Measurements from ENCODE around the gene SLFN11. TPM values are rescaled to one million over a fixed set of nuclear protein-coding genes. Genes with fewer than 3 reads are reported as not detected.

SLFN11 gene
- total RNA-seq, 1 donor from 2014 or later, result 30.3 TPM

GRCh38 chr17:35372846-35373533 lies 431 bp downstream of the SLFN11 start:
- intact Hi-C loops (cut with DNase I), result loop anchor here (1.0 to 10.0 kb wide), 5 partner anchors 59 to 1572 kb away; partner anchors contain the start of genes AATF, SLFN12, SLFN13 and SLFN5
- TF ChIP-seq CTCF (IDR thresholded peaks at IDR 0.05), result no peak
- Histone ChIP-seq H3K36me3 (no peaks in the 10 kb centered on the region), H3K27ac (peak overlapping the region; percentile 97), H3K9me3 (peaks cover 0 to 5% of the 10 kb centered on the region in 2 donors), H3K4me3 (peak overlapping the region; percentile 78 to 87), H3K4me1 (peaks cover 0 to 10% of the 10 kb centered on the region in 2 donors), H3K27me3 (no peaks in the 10 kb centered on the region)
- DNase-seq (ENCODE audit: low spot score in 2 of 2), result no peak

GRCh38 chr17:35371934-35372333 lies 1.5 kb downstream of the SLFN11 start:
- intact Hi-C loops (cut with DNase I), result loop anchor here (2.0 to 10.0 kb wide), 4 partner anchors 60 to 1573 kb away; partner anchors contain the start of genes AATF, SLFN13 and SLFN5
- peak overlapping the region in 1 of 2 donors; percentile 4 for H3K4me3 ChIP-seq
- no peak for TF ChIP-seq CTCF (IDR thresholded peaks at IDR 0.05)

GRCh38 chr17:35368081-35368830 lies 5.2 kb downstream of the SLFN11 start:
- Histone ChIP-seq H3K4me3 (no peak overlapping the region), H3K9me3 (peaks cover 0 to 5% of the 10 kb centered on the region in 2 donors), H3K27ac (peak overlapping the region in 1 of 2 donors; percentile 21), H3K4me1 (no peaks in the 10 kb centered on the region), H3K27me3 (no peaks in the 10 kb centered on the region), H3K36me3 (peaks cover 2 to 12% of the 10 kb centered on the region in 2 donors)
- intact Hi-C loops (cut with DNase I), result no loop called here
- TF ChIP-seq CTCF (IDR thresholded peaks at IDR 0.05), result no peak
- DNase-seq (ENCODE audit: low spot score in 2 of 2), result no peak

More at GRCh38 chr17:35371934-35372333, 1.5 kb downstream of the SLFN11 start:
- peaks cover 0 to 10% of the 10 kb centered on the region in 2 donors for H3K4me1 ChIP-seq
- H3K27ac ChIP-seq, result no peak overlapping the region
- peaks cover 0 to 5% of the 10 kb centered on the region in 2 donors for H3K9me3 ChIP-seq
- H3K36me3 ChIP-seq, result no peaks in the 10 kb centered on the region
- DNase-seq (ENCODE audit: low spot score in 2 of 2), result no peak
- H3K27me3 ChIP-seq, result no peaks in the 10 kb centered on the region

- no peak for DNase-seq (ENCODE audit: low spot score in 2 of 2)
- Histone ChIP-seq H3K27ac (peak overlapping the region in 1 of 2 donors; percentile 19), H3K36me3 (peaks cover 21 to 42% of the 10 kb centered on the region in 2 donors)
Observed at GRCh38 chr17:35361027-35361426, 12.4 kb downstream of the SLFN11 start.

GRCh38 chr17:35359398-35359797 lies 14.0 kb downstream of the SLFN11 start:
- H3K4me1 ChIP-seq, result no peaks in the 10 kb centered on the region
- DNase-seq (ENCODE audit: low spot score in 2 of 2), result no peak
- intact Hi-C loops (cut with DNase I), result no loop called here
- peaks cover 31 to 52% of the 10 kb centered on the region in 2 donors for H3K36me3 ChIP-seq
- no peaks in the 10 kb centered on the region for H3K27me3 ChIP-seq
- H3K9me3 ChIP-seq, result no peaks in the 10 kb centered on the region
- no peak overlapping the region for H3K27ac ChIP-seq
- H3K4me3 ChIP-seq, result no peak overlapping the region
- TF ChIP-seq CTCF (IDR thresholded peaks at IDR 0.05), result no peak

More at GRCh38 chr17:35361027-35361426, 12.4 kb downstream of the SLFN11 start:
- no peaks in the 10 kb centered on the region for H3K27me3 ChIP-seq
- intact Hi-C loops (cut with DNase I), result no loop called here
- H3K4me1 ChIP-seq, result no peaks in the 10 kb centered on the region
- TF ChIP-seq CTCF (IDR thresholded peaks at IDR 0.05), result no peak
- H3K4me3 ChIP-seq, result no peak overlapping the region
- H3K9me3 ChIP-seq, result no peaks in the 10 kb centered on the region
